ENCODE results near the gene RAPH1.

GRCh38 chr2:203534621-203535077, 452 bp downstream of the RAPH1 start:
- TF ChIP-seq CTCF (IDR thresholded peaks at IDR 0.05; ENCODE audit: low read depth, low read length), result no peak
- TF ChIP-seq EZH2phosphoT487 (IDR thresholded peaks at IDR 0.05; ENCODE audit: low read depth), result no peak
